HFF-Myc (cell line): Measurements from ENCODE around the gene ROCK2.

Source experiments
- DNase-seq: peaks from one replicate; pipeline ENCODE4 v3.0.0-alpha.2; 2011; ENCODE audit warnings: low read depth; ENCODE audit errors: extremely low read depth
- H3K4me3 ChIP-seq: replicated peaks from 2 replicates; pipeline ENCODE4 v1.5.1; 2011; ENCODE audit warnings: low read depth, mild to moderate bottlenecking, control low read depth, low read length
- TF ChIP-seq, protein P1 (sequence below): IDR thresholded peaks from 2 replicates; pipeline ENCODE4 v1.5.1; 2012; ENCODE audit warnings: mild to moderate bottlenecking, low read depth, low read length, control low read depth; ENCODE audit errors: missing control alignments

The ROCK2 gene

DNA sequence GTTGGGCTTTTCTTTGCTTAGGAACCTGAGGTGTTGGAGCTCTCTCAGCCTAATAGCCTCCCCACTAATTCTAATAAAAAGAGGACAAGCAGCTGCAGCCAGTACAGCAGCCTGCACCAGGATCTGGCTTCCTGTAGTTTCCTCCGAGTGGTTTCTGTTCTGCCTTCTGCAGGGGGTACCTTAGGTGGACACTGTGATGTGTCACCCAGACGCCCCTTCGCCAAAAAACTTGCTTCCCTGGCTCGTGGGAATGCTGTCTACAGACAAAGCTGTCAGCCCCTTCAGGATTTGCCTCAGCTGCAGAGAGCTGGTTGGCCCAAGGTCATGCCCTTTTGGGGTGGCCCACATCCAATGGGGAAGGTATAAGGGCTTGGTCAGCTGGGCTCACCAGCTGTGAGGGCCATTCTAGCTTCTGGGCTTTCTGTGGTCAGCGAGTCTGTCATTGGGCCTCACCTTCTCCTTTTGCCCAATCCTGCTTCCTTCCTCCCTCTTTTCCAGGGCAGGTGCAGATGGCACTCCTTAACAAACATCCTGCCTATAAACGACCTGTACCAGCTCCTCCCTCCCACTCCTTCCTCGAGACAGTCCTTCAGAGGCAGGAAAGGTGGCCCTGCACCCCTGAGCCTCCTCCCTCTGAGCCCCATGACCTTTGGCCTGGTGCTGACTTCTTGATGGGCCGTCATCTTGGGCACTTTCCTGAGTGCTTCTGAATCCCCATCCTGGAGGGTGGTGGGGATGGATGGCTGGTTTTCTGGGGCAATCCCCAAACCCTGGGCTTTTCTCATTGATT is 44.0 kb upstream of the ROCK2 start:
- no peak for DNase-seq
- H3K4me3 ChIP-seq: no peak overlapping the region
- TF ChIP-seq, protein P1, sequence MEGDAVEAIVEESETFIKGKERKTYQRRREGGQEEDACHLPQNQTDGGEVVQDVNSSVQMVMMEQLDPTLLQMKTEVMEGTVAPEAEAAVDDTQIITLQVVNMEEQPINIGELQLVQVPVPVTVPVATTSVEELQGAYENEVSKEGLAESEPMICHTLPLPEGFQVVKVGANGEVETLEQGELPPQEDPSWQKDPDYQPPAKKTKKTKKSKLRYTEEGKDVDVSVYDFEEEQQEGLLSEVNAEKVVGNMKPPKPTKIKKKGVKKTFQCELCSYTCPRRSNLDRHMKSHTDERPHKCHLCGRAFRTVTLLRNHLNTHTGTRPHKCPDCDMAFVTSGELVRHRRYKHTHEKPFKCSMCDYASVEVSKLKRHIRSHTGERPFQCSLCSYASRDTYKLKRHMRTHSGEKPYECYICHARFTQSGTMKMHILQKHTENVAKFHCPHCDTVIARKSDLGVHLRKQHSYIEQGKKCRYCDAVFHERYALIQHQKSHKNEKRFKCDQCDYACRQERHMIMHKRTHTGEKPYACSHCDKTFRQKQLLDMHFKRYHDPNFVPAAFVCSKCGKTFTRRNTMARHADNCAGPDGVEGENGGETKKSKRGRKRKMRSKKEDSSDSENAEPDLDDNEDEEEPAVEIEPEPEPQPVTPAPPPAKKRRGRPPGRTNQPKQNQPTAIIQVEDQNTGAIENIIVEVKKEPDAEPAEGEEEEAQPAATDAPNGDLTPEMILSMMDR: no peak

DNA sequence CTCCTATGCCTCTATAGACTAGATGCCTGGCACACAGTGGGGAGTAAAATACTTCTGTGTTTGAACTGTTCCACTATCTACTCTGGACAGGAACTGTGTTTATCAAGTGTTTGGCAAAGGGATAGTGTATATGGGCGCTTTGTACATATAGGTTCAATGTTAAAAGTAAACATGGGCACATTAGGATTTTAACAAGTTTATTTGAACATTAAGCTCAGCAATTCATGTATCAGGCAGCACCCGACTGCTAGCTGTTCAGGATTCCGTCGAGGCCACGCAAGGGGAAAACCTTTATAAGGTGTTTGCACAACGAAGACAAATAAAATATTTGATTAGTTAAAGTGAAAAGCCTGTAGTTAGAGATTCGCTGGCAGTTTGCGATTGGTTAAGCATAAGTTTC is 43.4 kb upstream of the ROCK2 start:
- DNase-seq: no peak
- no peak overlapping the region for H3K4me3 ChIP-seq
- TF ChIP-seq, protein P1: no peak

DNA sequence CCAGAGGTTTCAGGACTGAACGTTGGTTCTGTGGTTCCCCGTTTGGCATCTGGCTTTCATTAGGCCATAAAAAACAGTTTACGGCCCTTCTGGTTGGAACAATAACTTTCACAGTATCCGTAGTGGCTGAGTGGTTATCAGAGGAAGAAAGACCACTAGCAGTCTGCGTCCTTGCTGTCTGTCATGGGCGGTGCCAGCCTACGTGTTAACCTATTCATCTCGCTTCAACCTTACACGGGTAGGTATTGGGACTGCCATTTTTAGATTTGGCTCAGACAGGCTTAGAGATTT is 42.6 kb upstream of the ROCK2 start:
- no peak for DNase-seq

DNA sequence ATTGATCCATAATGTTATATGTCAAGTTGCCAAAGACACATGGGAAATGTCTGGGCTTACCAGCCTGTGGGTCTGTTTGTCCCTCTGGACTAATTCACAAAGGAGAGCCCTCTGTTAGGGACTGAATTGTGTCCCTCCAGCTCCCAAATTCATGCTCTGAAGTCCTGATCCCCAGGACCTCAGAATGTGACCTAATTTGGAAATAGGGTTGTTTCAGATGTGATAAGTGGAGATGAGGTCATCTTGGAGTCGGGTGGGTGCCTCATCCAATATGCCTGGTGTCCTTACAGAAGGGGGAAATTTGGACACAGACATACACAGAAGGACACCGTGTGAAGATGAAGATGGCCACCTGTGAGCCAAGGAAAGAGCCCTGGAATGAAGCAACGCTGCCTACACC is 41.4 kb upstream of the ROCK2 start:
- H3K4me3 ChIP-seq: no peak overlapping the region
- TF ChIP-seq, protein P1: no peak
- no peak for DNase-seq

More for the DNA sequence above, 42.6 kb upstream of the ROCK2 start:
- H3K4me3 ChIP-seq: no peak overlapping the region
- TF ChIP-seq, protein P1: no peak

DNA sequence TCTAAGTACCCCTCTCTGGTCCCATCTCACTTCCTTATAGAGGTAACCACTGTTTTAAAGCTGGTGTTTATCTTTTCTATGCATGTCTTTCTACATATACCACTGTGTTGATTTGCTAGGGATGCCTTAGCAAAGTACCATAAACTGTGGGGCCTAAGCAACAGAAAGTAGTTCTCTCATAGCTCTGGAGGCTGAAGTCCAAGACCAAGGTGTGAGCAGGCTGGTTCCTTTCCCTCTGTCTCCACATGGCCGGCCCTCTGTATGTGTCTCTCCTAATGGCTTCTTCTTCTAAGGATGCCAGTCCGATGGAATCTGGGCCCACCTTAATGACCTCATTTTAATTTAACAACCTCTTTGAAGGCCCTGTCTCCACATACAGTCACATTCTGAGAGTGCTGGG is 40.8 kb upstream of the ROCK2 start:
- TF ChIP-seq, protein P1: no peak
- no peak for DNase-seq
- H3K4me3 ChIP-seq: no peak overlapping the region

DNA sequence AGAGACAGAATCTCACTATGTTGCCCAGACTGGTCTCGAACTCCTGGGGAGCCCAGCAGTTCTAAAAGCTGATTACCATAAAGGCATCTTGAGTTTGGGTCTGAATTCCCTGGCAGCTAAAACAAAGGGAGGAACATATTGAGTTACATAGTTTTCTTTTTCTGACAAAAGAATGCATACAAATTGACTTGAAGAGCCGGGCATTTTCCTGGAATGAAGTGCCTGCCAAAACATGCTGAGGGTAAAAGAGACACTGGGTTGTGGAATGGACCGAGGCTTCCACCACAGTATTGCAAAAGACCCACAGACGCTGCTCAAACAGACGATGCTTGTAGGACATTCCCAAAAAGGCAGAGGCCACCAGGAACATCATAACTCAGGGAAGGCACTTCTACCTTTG is 35.1 kb upstream of the ROCK2 start:
- H3K4me3 ChIP-seq: no peak overlapping the region
- TF ChIP-seq, protein P1: no peak
- no peak for DNase-seq
